Measurements from ENCODE around the gene CMTM6.
"Not testable (repeated sequence)": the region's sequence is repeated elsewhere in the genome, so short reads cannot be mapped to it uniquely, and the experiment has no call there.

GRCh38 chr3:32462191-32462986, 40.3 kb downstream of the CMTM6 start:
- TF ChIP-seq CTCF (IDR thresholded peaks at IDR 0.05; ENCODE audit: borderline replicate concordance, extremely low read depth, low read length, poor library complexity, severe bottlenecking); EZH2 (IDR thresholded peaks at IDR 0.05; ENCODE audit: borderline replicate concordance, low read depth, low read length, severe bottlenecking): not testable (repeated sequence)
